K562 (cell line): ENCODE data around the gene TMEM151A. TPM values are rescaled to one million over a fixed set of nuclear protein-coding genes. Genes with fewer than 3 reads are reported as not detected.

ENCODE experiments used
- BRD4 ChIP-seq: fragments of 200-600 bp; sonication (generic); IDR thresholded peaks from 2 replicates; pipeline ENCODE4 v1.6.1; 2017; ENCODE audit warnings: inconsistent platforms
- CHAMP1 ChIP-seq: fragments of 450-650 bp; IDR thresholded peaks from 2 replicates; pipeline ENCODE4 v1.6.1; 2016; ENCODE audit warnings: mild to moderate bottlenecking
- CTCF ChIP-seq, 3 experiments: IDR thresholded peaks in 2 of 3; conservative IDR thresholded peaks in 1 of 3; 2 replicates each; pipeline ENCODE4 v1.5.1; 2011 to 2012; ENCODE audit warnings: low read length in 3 of 3, mild to moderate bottlenecking in 3 of 3, control low read depth in 2 of 3, improper control_type of control experiment in 1 of 3, inconsistent platforms in 1 of 3, low read depth in 1 of 3, mixed read lengths in 1 of 3, moderate library complexity in 1 of 3; ENCODE audit not compliant: insufficient read depth in 2 of 3
- DPF2 ChIP-seq: fragments of 450-650 bp; IDR thresholded peaks from 2 replicates; pipeline ENCODE4 v1.6.1; 2016
- HBP1 ChIP-seq: fragments of 450-650 bp; formaldehyde crosslinking; IDR thresholded peaks from 2 replicates; pipeline ENCODE4 v1.4.0; 2022; ENCODE audit warnings: missing genetic modification characterization
- HDAC1 ChIP-seq, 2 experiments: fragments of 450-650 bp; IDR thresholded peaks; 2 replicates each; pipeline ENCODE4 v1.6.1; 2016 to 2017; ENCODE audit warnings: inconsistent platforms in 1 of 2, mild to moderate bottlenecking in 1 of 2, moderate library complexity in 1 of 2
- HDAC2 ChIP-seq: fragments of 450-650 bp; IDR thresholded peaks from 2 replicates; pipeline ENCODE4 v1.6.1; 2016; ENCODE audit warnings: mild to moderate bottlenecking
- HNRNPH1 ChIP-seq: fragments of 200-400 bp; formaldehyde crosslinking; optimal IDR thresholded peaks from 2 replicates; pipeline ENCODE3; 2017; ENCODE audit warnings: low read depth, mild to moderate bottlenecking, low read length, moderate library complexity
- MITF ChIP-seq: IDR thresholded peaks from 2 replicates; pipeline ENCODE4 v1.6.1; 2014; ENCODE audit warnings: antibody characterized with exemption
- MYNN ChIP-seq, 2 experiments: sonication (generic); formaldehyde crosslinking in 1 of 2; IDR thresholded peaks; 2 replicates each; pipeline versions ENCODE4 v1.5.0 to v1.6.1; 2016 to 2020; ENCODE audit warnings: antibody characterized with exemption in 1 of 2, missing genetic modification reagents in 1 of 2
- PHF21A ChIP-seq: fragments of 450-650 bp; IDR thresholded peaks from 2 replicates; pipeline ENCODE4 v1.6.1; 2017; ENCODE audit warnings: low read depth, borderline replicate concordance
- PRPF4 ChIP-seq: fragments of 200-400 bp; formaldehyde crosslinking; IDR thresholded peaks from one replicate; pipeline ENCODE4 v1.6.1; 2017; ENCODE audit warnings: low read length, low read depth, mild to moderate bottlenecking; ENCODE audit not compliant: insufficient read depth, poor library complexity, severe bottlenecking
- SIX5 ChIP-seq, 2 experiments: IDR thresholded peaks; 2 replicates each; pipeline ENCODE4 v1.6.1; 2011; ENCODE audit warnings: low read length in 2 of 2, borderline replicate concordance in 1 of 2, low read depth in 1 of 2, mild to moderate bottlenecking in 1 of 2, moderate library complexity in 1 of 2; ENCODE audit not compliant: insufficient read depth in 1 of 2
- SNAPC5 ChIP-seq: fragments of 250-450 bp; sonication (Bioruptor Pico); IDR thresholded peaks from 2 replicates; pipeline ENCODE4 v1.8.0; 2021; ENCODE audit warnings: moderate library complexity, mild to moderate bottlenecking, inconsistent platforms
- SRSF9 ChIP-seq: fragments of 200-400 bp; formaldehyde crosslinking; IDR thresholded peaks from 2 replicates; pipeline ENCODE4 v1.6.1; 2017; ENCODE audit warnings: low read depth, low read length, borderline replicate concordance
- TAF15 ChIP-seq: fragments of 200-400 bp; formaldehyde crosslinking; IDR thresholded peaks from 2 replicates; pipeline ENCODE4 v1.6.1; 2017; ENCODE audit warnings: mild to moderate bottlenecking, low read depth, low read length, moderate library complexity
- TEAD1 ChIP-seq, 2 experiments: fragments of 450-650 bp in 1 of 2; sonication (generic) in 1 of 2; formaldehyde crosslinking; IDR thresholded peaks; 2 replicates each; pipeline versions ENCODE4 v1.4.0 to v1.8.0; 2020 to 2022; ENCODE audit warnings: mild to moderate bottlenecking in 2 of 2, missing genetic modification reagents in 1 of 2
- TOE1 ChIP-seq, 2 experiments: fragments of 450-650 bp in 1 of 2; sonication (generic) in 1 of 2; formaldehyde crosslinking in 1 of 2; IDR thresholded peaks; 2 replicates each; pipeline versions ENCODE4 v1.7.1 to v1.8.0; 2016 to 2022; ENCODE audit warnings: borderline replicate concordance in 2 of 2, mild to moderate bottlenecking in 2 of 2, antibody characterized with exemption in 1 of 2, inconsistent platforms in 1 of 2, low read depth in 1 of 2, missing genetic modification reagents in 1 of 2, moderate library complexity in 1 of 2
- polyA plus RNA-seq, 8 experiments: library from polyadenylated mRNA; depleted of rRNA in 4 of 8; stranded (reverse) in 5 of 8; unstranded in 3 of 8; fragments of >200 nt; fragmentation: Nextera tagmentation in 2 of 8; fragmentation: Illumina TruSeq in 1 of 8; extraction: Ambion mirVana in 2 of 8; extraction: Trizol in 1 of 8; gene quantifications; 2 replicates each; pipeline versions ENCODE4 v1.2.1 to v1.2.3, GENCODE V29; 2011 to 2014; ENCODE audit warnings: inconsistent platforms in 1 of 8, missing spikeins in 1 of 8
- total RNA-seq, 7 experiments: library from RNA; depleted of rRNA in 6 of 7; stranded (reverse); fragments of >200 nt in 6 of 7; fragmentation: Illumina TruSeq in 2 of 7; extraction: Trizol in 2 of 7; gene quantifications; 2 replicates each; pipeline versions ENCODE4 v1.2.1 to v1.2.3, GENCODE V29; 2011 to 2021; ENCODE audit warnings: low replicate concordance in 1 of 7

Gene TMEM151A
- total and polyA plus RNA-seq, 9 of the 15 experiments (the other 6 are each of a cell fraction or from before 2014, with no cell fraction given) = not detected

- TF ChIP-seq TAF15 = no peak
- no peak for TF ChIP-seq MITF
- TF ChIP-seq TEAD1 (CRISPR knock-in tag; IDR thresholded peaks at IDR 0.05) = peak in 1 of 2 experiments; percentile 68; a peak in 2 of 4 replicates
- TF ChIP-seq BRD4 = peak; percentile 83; the same call in 1 of the 2 replicates
- TF ChIP-seq HDAC2 = no peak
- 0 out of 2 replicates have a peak, but pooled peaks have one; percentile 29 for TF ChIP-seq TOE1 (IDR thresholded peaks at IDR 0.05; ENCODE audit: borderline replicate concordance)
- no peak for TF ChIP-seq TOE1 (CRISPR knock-in tag; IDR thresholded peaks at IDR 0.05; ENCODE audit: borderline replicate concordance, low read depth)
- TF ChIP-seq SRSF9 = no peak
- TF ChIP-seq SNAPC5 (CRISPR knock-in tag) = no peak
- TF ChIP-seq MYNN (IDR thresholded peaks at IDR 0.05) = no peak
- peak; percentile 14; the same call in 1 of the 2 replicates for TF ChIP-seq MYNN (CRISPR knock-in tag; IDR thresholded peaks at IDR 0.05)
- TF ChIP-seq HNRNPH1 = no peak
- no peak for TF ChIP-seq PHF21A
- no peak for TF ChIP-seq HBP1
- TF ChIP-seq CHAMP1 = no peak
- TF ChIP-seq SIX5 (IDR thresholded peaks at IDR 0.05; ENCODE audit: borderline replicate concordance in 1 of 2, insufficient read depth in 1 of 2, low read depth in 1 of 2, low read length in 2 of 2) = no peak
- TF ChIP-seq DPF2 = 0 out of 2 replicates have a peak, but pooled peaks have one; percentile 38
- no peak for TF ChIP-seq PRPF4
- TF ChIP-seq HDAC1 (IDR thresholded peaks at IDR 0.05) = peak in 1 of 2 experiments; percentile 16; a peak in 1 of 4 replicates
- TF ChIP-seq CTCF (IDR thresholded peaks at IDR 0.05 in 2 of 3, conservative IDR thresholded peaks at IDR 0.05 in 1 of 3; ENCODE audit: insufficient read depth in 2 of 3, low read depth in 1 of 3, low read length in 3 of 3) = peak; percentile 19 to 41 (median 20); a peak in 3 of 6 replicates
Observed at GRCh38 chr11:66268952-66269905, 22.5 kb upstream of the TMEM151A start (continued).
